Upper lobe of right lung (tissue), 1 donor: ENCODE results near the gene SLC35F3. TPM values are rescaled to one million over a fixed set of nuclear protein-coding genes. Genes with fewer than 3 reads are reported as not detected.

Source experiments
- ATAC-seq: fragments of 200-7000 bp; cut with Tn5 transposase; one replicate; pipeline ENCODE4 v1.9.1; 2020; ENCODE audit warnings: mild to moderate bottlenecking, moderate library complexity
- DNase-seq: peaks from one replicate; pipeline ENCODE4 v3.0.0-alpha.2; 2020
- H3K27ac ChIP-seq: fragments of 200-600 bp; one replicate; pipeline ENCODE4 v1.8.0; 2022
- H3K27me3 ChIP-seq: fragments of 200-600 bp; one replicate; pipeline ENCODE4 v1.8.0; 2022; ENCODE audit warnings: mild to moderate bottlenecking
- H3K36me3 ChIP-seq: fragments of 200-600 bp; one replicate; pipeline ENCODE4 v1.8.0; 2022
- H3K4me1 ChIP-seq: fragments of 200-600 bp; one replicate; pipeline ENCODE4 v1.8.0; 2022
- H3K4me3 ChIP-seq: fragments of 200-600 bp; one replicate; pipeline ENCODE4 v1.8.0; 2022; ENCODE audit warnings: mild to moderate bottlenecking
- H3K9me3 ChIP-seq: fragments of 200-600 bp; one replicate; pipeline ENCODE4 v1.8.0; 2022
- intact Hi-C: fragments of 100-400 bp; cut with DNase I; formaldehyde crosslinking; loops from one replicate; pipeline ENCODE4 v1.11.0; 2022
- total RNA-seq: library from RNA; stranded (reverse); fragmentation: NEBNext Ultra II Directional; extraction: Animal tissue kit (Norgen Biotek cat#: 25700); gene quantifications from one replicate; pipeline ENCODE4 v1.2.1, GENCODE V29; 2021
- TF ChIP-seq, protein P1 (sequence below): fragments of 200-600 bp; IDR thresholded peaks from one replicate; pipeline ENCODE4 v1.8.0; 2022; ENCODE audit warnings: antibody characterized with exemption
- donor health status: DM: no; HTN: yes; CAD: no; lungs with severe emphysema.

SLC35F3 gene
- total RNA-seq, 1 donor from 2014 or later, result 0.29 TPM

DNA sequence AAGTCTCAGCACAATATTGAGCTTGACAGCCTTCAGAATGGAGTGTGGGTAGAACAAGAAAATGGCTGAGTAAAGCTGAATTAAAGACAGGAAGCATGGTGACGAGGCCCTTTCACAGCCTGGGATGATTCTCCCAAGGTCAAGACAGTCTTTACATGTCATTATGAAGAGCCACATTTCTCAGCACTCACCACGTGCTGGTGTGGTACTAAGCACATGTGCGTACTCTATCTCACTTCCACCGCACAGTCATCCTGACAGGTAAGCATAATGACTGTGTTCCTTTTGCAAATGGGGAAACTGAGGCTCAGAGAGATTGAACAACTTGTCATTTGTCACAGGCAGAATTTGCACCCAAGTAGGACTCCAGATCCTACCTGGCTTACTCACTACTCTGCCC is 376.0 kb downstream of the SLC35F3 start:
- DNase-seq, result no peak
- Histone ChIP-seq H3K27ac (no peak overlapping the region), H3K4me1 (no peaks in the 10 kb centered on the region), H3K36me3 (no peaks in the 10 kb centered on the region), H3K4me3 (no peak overlapping the region), H3K27me3 (no peaks in the 10 kb centered on the region), H3K9me3 (no peaks in the 10 kb centered on the region)
- no peak for ATAC-seq
- TF ChIP-seq, protein P1, sequence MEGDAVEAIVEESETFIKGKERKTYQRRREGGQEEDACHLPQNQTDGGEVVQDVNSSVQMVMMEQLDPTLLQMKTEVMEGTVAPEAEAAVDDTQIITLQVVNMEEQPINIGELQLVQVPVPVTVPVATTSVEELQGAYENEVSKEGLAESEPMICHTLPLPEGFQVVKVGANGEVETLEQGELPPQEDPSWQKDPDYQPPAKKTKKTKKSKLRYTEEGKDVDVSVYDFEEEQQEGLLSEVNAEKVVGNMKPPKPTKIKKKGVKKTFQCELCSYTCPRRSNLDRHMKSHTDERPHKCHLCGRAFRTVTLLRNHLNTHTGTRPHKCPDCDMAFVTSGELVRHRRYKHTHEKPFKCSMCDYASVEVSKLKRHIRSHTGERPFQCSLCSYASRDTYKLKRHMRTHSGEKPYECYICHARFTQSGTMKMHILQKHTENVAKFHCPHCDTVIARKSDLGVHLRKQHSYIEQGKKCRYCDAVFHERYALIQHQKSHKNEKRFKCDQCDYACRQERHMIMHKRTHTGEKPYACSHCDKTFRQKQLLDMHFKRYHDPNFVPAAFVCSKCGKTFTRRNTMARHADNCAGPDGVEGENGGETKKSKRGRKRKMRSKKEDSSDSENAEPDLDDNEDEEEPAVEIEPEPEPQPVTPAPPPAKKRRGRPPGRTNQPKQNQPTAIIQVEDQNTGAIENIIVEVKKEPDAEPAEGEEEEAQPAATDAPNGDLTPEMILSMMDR, result no peak
- intact Hi-C loops, result no loop called here

GRCh38 chr1:234281826-234282489 is 377.5 kb downstream of the SLC35F3 start:
- no peak for ATAC-seq

DNA sequence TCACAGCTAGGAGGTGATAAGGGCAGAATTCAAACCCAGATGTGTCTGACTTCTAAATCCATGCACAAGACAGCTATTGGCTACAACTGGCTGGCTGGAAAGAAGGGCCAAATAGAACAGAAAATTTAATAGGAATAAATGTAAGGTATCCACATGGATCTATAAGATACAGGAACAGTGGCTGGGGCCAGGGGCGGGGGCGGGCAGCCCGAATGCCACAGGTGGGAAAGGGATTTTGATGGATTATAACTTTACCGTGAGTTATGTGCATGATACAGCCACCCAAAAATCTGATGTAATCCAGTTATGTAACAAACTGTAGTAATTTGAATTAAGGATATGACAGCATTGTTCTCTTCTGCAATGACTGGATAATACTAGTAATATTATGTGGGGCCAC is 381.7 kb downstream of the SLC35F3 start:
- Histone ChIP-seq H3K9me3 (peaks cover 3% of the 10 kb centered on the region), H3K4me3 (no peak overlapping the region), H3K36me3 (no peaks in the 10 kb centered on the region), H3K27ac (no peak overlapping the region), H3K27me3 (no peaks in the 10 kb centered on the region), H3K4me1 (no peaks in the 10 kb centered on the region)
- intact Hi-C loops, result no loop called here
- no peak for DNase-seq
- ATAC-seq, result no peak
- TF ChIP-seq, protein P1, result no peak

More at GRCh38 chr1:234281826-234282489, 377.5 kb downstream of the SLC35F3 start:
- no peak overlapping the region for H3K4me3 ChIP-seq
- intact Hi-C loops, result no loop called here
- no peaks in the 10 kb centered on the region for H3K36me3 ChIP-seq
- no peaks in the 10 kb centered on the region for H3K9me3 ChIP-seq
- H3K4me1 ChIP-seq, result no peaks in the 10 kb centered on the region
- no peak for DNase-seq
- H3K27ac ChIP-seq, result no peak overlapping the region
- TF ChIP-seq, protein P1, result no peak
- H3K27me3 ChIP-seq, result no peaks in the 10 kb centered on the region

DNA sequence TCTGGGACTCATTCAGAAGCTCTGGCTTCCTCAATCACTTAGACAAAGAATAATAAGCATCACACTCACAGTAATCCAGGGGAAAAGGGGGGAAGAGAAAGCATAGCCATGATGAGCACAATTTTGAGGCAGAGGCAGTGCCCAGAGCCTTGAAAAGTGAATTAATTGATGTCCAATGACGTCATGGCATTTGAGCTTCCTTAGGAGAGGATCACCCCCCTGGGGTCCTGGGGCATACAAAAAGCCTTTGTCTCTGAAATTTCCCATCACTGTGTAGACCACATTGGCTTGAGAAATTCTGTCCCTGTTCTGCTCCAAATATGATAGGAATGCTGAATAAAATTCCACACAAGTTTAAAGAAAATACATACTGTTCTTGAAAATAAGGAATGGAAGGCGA is 384.5 kb downstream of the SLC35F3 start:
- intact Hi-C loops, result no loop called here
- no peak for ATAC-seq
- TF ChIP-seq, protein P1, result no peak

DNA sequence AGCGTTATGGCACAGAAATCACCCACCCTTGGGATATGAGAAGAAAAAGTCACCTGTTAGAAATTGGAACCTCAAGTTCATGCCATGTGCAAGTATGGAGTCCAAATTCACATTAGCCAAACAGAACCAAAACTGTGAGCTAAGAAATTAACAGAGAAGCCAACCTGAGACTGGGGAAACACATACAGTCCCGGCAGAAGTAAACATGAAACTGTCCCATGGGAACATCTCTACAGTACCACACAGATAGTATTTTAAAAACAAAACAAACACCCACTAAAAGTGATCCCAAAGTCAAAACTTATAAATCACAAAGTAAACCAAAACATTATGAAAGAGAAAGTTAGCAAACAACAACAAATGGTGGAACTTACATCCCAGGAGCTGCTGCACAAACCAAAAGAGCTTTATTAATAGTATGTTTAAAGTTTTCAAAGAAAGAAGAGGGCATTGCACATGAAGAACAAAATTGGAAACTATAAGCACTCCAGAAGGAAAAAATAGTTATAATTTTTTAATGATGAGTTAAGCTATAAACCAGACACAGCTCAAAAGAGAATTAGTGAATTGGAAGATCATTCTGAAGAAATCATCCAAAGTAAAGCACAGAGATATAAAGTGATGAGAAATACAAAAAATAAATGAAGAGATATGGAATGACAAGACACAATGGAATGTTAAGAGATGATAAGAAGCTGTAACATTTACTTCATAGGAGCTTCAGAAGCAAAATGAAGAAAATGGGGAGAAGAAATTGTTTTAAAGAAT is 385.2 kb downstream of the SLC35F3 start:
- Histone ChIP-seq H3K4me1 (no peaks in the 10 kb centered on the region), H3K27me3 (no peaks in the 10 kb centered on the region), H3K36me3 (no peaks in the 10 kb centered on the region), H3K4me3 (no peak overlapping the region), H3K27ac (no peak overlapping the region), H3K9me3 (peaks cover 3% of the 10 kb centered on the region)
- no peak for ATAC-seq
- intact Hi-C loops, result no loop called here
- DNase-seq, result no peak
- TF ChIP-seq, protein P1, result no peak

More for the DNA sequence above, 384.5 kb downstream of the SLC35F3 start:
- H3K4me1 ChIP-seq, result no peaks in the 10 kb centered on the region
- H3K36me3 ChIP-seq, result no peaks in the 10 kb centered on the region
- no peak overlapping the region for H3K4me3 ChIP-seq
- no peak overlapping the region for H3K27ac ChIP-seq
- peaks cover 3% of the 10 kb centered on the region for H3K9me3 ChIP-seq
- H3K27me3 ChIP-seq, result no peaks in the 10 kb centered on the region
- DNase-seq, result no peak
